Measurements from ENCODE around the gene YTHDC2.

DNA sequence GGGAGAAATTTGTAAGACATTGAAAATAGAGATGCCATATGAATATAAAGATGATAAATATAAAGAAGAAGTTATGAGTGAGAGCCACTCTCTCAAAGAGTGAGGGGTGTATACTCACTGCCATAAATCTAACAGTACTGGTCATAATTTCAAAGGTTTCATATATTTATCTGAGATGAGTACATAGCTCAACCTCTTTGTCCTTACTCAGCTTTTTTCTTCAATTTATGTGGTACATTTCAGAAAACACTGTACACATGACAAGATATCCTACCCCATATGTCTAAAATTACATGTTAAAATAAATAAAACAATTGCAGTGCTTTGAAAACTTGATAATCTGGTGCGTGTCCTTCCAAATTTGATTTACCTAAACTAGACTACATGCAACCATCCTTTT, 20.0 kb upstream of the YTHDC2 start:
- TF ChIP-seq, protein P1, sequence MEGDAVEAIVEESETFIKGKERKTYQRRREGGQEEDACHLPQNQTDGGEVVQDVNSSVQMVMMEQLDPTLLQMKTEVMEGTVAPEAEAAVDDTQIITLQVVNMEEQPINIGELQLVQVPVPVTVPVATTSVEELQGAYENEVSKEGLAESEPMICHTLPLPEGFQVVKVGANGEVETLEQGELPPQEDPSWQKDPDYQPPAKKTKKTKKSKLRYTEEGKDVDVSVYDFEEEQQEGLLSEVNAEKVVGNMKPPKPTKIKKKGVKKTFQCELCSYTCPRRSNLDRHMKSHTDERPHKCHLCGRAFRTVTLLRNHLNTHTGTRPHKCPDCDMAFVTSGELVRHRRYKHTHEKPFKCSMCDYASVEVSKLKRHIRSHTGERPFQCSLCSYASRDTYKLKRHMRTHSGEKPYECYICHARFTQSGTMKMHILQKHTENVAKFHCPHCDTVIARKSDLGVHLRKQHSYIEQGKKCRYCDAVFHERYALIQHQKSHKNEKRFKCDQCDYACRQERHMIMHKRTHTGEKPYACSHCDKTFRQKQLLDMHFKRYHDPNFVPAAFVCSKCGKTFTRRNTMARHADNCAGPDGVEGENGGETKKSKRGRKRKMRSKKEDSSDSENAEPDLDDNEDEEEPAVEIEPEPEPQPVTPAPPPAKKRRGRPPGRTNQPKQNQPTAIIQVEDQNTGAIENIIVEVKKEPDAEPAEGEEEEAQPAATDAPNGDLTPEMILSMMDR (IDR thresholded peaks at IDR 0.05) = no peak
- no peak for TF ChIP-seq POLR2A (IDR thresholded peaks at IDR 0.05)
